GM12873 (cell line): ENCODE data around the gene COBL.

Experiments
- CTCF ChIP-seq: IDR thresholded peaks from 2 replicates; pipeline ENCODE4 v1.5.1; 2012; ENCODE audit warnings: low read depth, mild to moderate bottlenecking, moderate library complexity, low read length, control low read depth; ENCODE audit not compliant: insufficient read depth; ENCODE audit errors: missing control alignments

The COBL gene

GRCh38 chr7:51053160-51053925 is 263.3 kb downstream of the COBL start:
- no peak for TF ChIP-seq CTCF

- TF ChIP-seq CTCF: no peak
These were observed 270.1 kb downstream of the COBL start for GRCh38 chr7:51046482-51046881.

- no peak for TF ChIP-seq CTCF
These were observed 270.5 kb downstream of the COBL start for GRCh38 chr7:51046103-51046466.

- TF ChIP-seq CTCF: no peak
These were observed 271.1 kb downstream of the COBL start for GRCh38 chr7:51045319-51046102.

- TF ChIP-seq CTCF: no peak
These were observed 273.1 kb downstream of the COBL start for GRCh38 chr7:51043461-51043860.

GRCh38 chr7:51040787-51041186 is 275.8 kb downstream of the COBL start:
- TF ChIP-seq CTCF: no peak

- no peak for TF ChIP-seq CTCF
These were observed 278.0 kb downstream of the COBL start for GRCh38 chr7:51038573-51038972.
